ENCODE results near the gene SOSTDC1. TPM values are rescaled to one million over a fixed set of nuclear protein-coding genes. Genes with fewer than 3 reads are reported as not detected.
A peak's percentile ranks its signal among the peaks of the same experiment; 100 is the strongest.

The SOSTDC1 gene
- total RNA-seq, 1 donor from 2014 or later: 1.4 TPM

DNA sequence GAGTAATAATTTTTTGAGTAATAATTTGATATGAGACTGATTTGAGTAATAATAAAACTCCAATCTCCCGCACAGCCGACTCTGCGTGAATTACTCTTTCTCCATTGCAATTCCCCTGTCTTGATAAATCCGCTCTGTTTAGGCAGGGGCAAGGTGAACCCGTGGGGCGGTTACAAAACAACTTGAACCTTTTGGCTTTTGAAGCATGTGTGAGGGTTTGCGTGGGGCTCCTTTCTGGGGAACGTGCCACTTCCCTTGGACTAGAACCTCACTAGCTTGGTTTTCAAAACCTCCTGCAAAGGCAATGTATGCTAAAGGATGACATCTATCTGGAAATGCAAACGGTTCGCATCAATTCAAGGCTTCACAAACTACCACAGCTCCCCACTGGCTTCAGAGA, 45.7 kb downstream of the SOSTDC1 start:
- no peaks in the 10 kb centered on the region for H3K9me3 Mint-ChIP-seq
- peaks cover 22% of the 10 kb centered on the region for H3K4me1 Mint-ChIP-seq
- peak overlapping the region; percentile 83 for H3K4me3 Mint-ChIP-seq
- DNase-seq (ENCODE audit: low read depth, low spot score): no peak
- H3K27me3 Mint-ChIP-seq (ENCODE audit: low read depth): no peaks in the 10 kb centered on the region
- TF ChIP-seq, protein P1, sequence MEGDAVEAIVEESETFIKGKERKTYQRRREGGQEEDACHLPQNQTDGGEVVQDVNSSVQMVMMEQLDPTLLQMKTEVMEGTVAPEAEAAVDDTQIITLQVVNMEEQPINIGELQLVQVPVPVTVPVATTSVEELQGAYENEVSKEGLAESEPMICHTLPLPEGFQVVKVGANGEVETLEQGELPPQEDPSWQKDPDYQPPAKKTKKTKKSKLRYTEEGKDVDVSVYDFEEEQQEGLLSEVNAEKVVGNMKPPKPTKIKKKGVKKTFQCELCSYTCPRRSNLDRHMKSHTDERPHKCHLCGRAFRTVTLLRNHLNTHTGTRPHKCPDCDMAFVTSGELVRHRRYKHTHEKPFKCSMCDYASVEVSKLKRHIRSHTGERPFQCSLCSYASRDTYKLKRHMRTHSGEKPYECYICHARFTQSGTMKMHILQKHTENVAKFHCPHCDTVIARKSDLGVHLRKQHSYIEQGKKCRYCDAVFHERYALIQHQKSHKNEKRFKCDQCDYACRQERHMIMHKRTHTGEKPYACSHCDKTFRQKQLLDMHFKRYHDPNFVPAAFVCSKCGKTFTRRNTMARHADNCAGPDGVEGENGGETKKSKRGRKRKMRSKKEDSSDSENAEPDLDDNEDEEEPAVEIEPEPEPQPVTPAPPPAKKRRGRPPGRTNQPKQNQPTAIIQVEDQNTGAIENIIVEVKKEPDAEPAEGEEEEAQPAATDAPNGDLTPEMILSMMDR (conservative IDR thresholded peaks at IDR 0.05): no peak
- H3K36me3 Mint-ChIP-seq (ENCODE audit: low read depth): no peaks in the 10 kb centered on the region
- H3K27ac Mint-ChIP-seq (ENCODE audit: unreplicated experiment): no peak overlapping the region

DNA sequence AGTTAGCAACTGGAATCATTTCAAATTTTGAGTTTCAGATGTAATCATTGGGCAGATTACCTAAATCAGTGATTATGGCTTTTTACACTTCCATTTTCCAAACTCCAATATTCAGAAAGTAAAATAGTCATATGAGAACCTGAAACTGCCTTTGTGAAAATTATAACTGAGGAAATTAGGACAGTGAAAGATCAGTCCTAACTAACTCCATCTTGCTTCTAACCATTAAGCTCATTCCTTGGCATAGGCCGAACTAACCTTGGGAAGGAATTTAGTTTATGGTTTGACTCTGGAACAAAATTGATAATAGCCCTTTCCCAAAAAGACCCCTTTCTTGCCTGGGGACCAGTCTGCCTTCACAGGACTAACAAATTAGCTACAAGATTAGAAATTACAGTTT, 46.4 kb downstream of the SOSTDC1 start:
- TF ChIP-seq, protein P1 (conservative IDR thresholded peaks at IDR 0.05): no peak
- no peaks in the 10 kb centered on the region for H3K27me3 Mint-ChIP-seq (ENCODE audit: low read depth)
- H3K4me1 Mint-ChIP-seq: peaks cover 22% of the 10 kb centered on the region
- DNase-seq (ENCODE audit: low read depth, low spot score): no peak
- H3K27ac Mint-ChIP-seq (ENCODE audit: unreplicated experiment): peak overlapping the region; percentile 3
- H3K36me3 Mint-ChIP-seq (ENCODE audit: low read depth): no peaks in the 10 kb centered on the region
- peak overlapping the region; percentile 75 for H3K4me3 Mint-ChIP-seq
- H3K9me3 Mint-ChIP-seq: no peaks in the 10 kb centered on the region

DNA sequence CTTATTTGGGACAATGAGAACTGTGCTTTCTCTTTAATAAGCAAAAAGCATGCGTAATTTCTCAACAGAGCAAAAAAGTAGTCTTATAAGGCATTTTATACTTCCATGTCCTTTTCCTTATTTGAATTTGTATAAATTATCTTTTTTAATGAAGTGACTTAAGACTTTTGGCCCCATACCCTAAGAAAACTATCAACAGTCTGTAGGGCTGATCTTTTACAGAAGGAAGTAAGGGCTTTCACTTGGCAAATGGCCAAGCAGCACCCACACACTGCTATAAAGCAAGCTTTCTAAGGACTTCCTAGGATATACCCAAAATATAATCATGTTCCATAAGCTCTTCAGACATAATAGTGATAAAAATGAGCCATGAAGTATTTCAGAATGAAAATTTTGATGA, 47.6 kb downstream of the SOSTDC1 start:
- Mint-ChIP-seq H3K9me3 (no peaks in the 10 kb centered on the region), H3K27ac (ENCODE audit: unreplicated experiment) (no peak overlapping the region), H3K4me1 (peaks cover 22% of the 10 kb centered on the region), H3K27me3 (ENCODE audit: low read depth) (no peaks in the 10 kb centered on the region), H3K4me3 (peak overlapping the region; percentile 50), H3K36me3 (ENCODE audit: low read depth) (no peaks in the 10 kb centered on the region)
- no peak for DNase-seq (ENCODE audit: low read depth, low spot score)
- TF ChIP-seq, protein P1 (conservative IDR thresholded peaks at IDR 0.05): no peak

DNA sequence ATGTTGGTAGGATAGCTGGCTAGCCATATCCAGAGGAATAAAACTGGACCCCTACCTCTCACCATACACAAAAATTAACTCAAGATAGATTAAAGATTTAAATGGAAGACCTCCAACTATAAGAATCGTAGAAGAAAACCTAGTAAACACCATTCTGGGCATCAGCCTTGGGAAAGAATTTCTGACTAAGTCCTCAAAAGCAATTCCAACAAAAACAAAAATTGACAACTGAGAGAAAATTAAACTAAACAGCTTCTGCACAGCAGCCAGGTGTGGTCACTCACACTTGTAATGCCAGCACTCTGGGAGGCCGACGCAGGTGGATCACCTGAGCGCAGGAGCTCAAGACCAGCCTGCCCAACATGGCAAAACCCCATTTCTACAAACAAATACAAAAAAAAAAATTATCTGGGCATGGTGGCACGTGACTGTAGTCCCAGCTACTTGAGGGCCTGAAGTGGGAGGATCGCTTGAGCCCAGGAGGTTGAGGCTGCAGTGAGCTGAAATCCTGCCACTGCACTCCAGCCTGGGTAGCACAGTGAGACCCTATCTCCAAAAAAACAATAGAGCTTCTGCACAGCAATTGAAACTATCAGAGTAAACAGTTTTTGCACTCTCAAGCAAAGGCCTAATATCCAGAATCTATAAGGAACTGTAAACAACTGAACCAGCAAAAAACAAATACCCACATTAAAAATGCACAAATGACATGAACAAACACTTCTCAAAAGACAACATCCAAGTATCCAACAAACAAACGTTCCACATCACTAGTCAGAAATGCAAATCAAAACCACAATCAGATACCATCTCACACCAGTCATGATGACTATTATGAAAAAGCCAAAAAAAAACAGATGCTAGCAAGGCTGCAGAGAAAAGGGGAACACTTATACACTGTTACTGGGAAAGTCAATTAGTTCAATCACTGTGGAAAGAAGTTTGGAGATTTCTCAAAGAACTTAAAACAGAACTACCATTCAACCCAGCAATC, 49.0 kb downstream of the SOSTDC1 start:
- TF ChIP-seq, protein P1 (conservative IDR thresholded peaks at IDR 0.05): no peak
- H3K27me3 Mint-ChIP-seq (ENCODE audit: low read depth): no peaks in the 10 kb centered on the region
- no peaks in the 10 kb centered on the region for H3K36me3 Mint-ChIP-seq (ENCODE audit: low read depth)
- H3K4me1 Mint-ChIP-seq: peaks cover 16% of the 10 kb centered on the region
- DNase-seq (ENCODE audit: low read depth, low spot score): no peak
- no peak overlapping the region for H3K27ac Mint-ChIP-seq (ENCODE audit: unreplicated experiment)
- H3K4me3 Mint-ChIP-seq: no peak overlapping the region
- no peaks in the 10 kb centered on the region for H3K9me3 Mint-ChIP-seq

DNA sequence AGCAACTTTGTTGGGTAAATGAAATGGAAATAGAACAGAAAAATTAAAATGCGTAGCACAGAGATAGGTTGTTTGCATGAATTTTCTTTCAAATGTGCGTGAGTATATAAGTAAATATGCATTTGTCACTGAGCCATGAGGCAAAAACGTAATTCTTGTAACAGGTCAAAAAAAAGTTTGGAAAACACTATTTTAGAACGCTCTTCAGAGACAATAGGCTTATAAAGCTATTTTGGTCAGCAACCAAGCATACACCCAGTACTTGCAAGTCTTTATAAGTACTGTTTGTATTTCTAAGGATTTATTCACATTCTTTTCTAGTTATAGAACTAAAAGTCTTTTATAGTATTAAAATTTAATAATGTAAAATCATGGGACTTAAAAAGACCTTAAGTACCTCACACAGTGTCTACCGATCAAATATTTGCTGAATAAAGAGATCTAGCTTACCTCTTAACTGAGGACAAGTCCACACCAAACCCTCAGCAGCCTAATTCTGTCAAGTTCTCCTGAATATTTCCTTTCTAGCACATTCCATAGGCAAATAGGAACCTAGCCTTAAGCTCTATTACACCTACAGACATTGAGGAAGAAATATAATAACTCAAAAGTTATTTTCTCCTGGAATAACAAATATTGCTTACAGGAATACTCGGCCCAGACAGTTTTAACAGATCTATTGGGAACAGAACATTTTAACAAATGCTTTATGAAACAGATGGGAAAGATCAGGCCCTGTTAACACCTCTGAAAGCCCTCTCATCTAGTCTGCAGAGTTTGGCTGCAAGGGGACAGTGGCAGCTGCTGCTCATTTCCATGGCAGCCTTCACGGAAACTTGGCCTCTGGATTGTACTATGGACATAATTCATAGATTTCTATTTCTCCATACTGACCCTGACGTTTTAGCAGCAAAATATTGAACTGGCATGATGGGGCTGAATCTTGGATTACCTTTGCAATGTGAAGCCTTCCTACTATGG, 53.0 kb downstream of the SOSTDC1 start:
- Mint-ChIP-seq H3K27ac (ENCODE audit: unreplicated experiment) (no peak overlapping the region), H3K27me3 (ENCODE audit: low read depth) (no peaks in the 10 kb centered on the region), H3K4me1 (peaks cover 6% of the 10 kb centered on the region), H3K36me3 (ENCODE audit: low read depth) (no peaks in the 10 kb centered on the region), H3K9me3 (no peaks in the 10 kb centered on the region), H3K4me3 (no peak overlapping the region)
- no peak for DNase-seq (ENCODE audit: low read depth, low spot score)
- TF ChIP-seq, protein P1 (conservative IDR thresholded peaks at IDR 0.05): no peak
